Stimulated activated naive CD4-positive, alpha-beta T cell treated with Interleukin-2 at 50 U/mL for 16 hours (primary cell): ENCODE measurements around the gene CHPF2.
A peak's percentile ranks its signal among the peaks of the same experiment; 100 is the strongest.

ENCODE experiments used
- DNase-seq: peaks from one replicate; lab custom pipeline; 2025; lab: John Stamatoyannopoulos, UW

CHPF2 gene

GRCh38 chr7:151232917-151233701, 826 bp downstream of the CHPF2 start:
- DNase-seq, result peak; percentile 84

- DNase-seq, result no peak
Observed at GRCh38 chr7:151233804-151234203, 1.5 kb downstream of the CHPF2 start.

- DNase-seq, result no peak
Observed at GRCh38 chr7:151235091-151235787, 3.0 kb downstream of the CHPF2 start.

GRCh38 chr7:151236406-151236805, 4.1 kb downstream of the CHPF2 start:
- DNase-seq, result no peak

- no peak for DNase-seq
Observed at GRCh38 chr7:151237244-151238189, 5.2 kb downstream of the CHPF2 start.

DNA sequence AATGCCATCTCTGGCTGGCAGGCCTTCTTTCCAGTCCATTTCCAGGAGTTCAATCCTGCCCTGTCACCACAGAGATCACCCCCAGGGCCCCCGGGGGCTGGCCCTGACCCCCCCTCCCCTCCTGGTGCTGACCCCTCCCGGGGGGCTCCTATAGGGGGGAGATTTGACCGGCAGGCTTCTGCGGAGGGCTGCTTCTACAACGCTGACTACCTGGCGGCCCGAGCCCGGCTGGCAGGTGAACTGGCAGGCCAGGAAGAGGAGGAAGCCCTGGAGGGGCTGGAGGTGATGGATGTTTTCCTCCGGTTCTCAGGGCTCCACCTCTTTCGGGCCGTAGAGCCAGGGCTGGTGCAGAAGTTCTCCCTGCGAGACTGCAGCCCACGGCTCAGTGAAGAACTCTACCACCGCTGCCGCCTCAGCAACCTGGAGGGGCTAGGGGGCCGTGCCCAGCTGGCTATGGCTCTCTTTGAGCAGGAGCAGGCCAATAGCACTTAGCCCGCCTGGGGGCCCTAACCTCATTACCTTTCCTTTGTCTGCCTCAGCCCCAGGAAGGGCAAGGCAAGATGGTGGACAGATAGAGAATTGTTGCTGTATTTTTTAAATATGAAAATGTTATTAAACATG, 6.0 kb downstream of the CHPF2 start:
- DNase-seq, result no peak

GRCh38 chr7:151238924-151239836, 6.9 kb downstream of the CHPF2 start:
- no peak for DNase-seq

DNA sequence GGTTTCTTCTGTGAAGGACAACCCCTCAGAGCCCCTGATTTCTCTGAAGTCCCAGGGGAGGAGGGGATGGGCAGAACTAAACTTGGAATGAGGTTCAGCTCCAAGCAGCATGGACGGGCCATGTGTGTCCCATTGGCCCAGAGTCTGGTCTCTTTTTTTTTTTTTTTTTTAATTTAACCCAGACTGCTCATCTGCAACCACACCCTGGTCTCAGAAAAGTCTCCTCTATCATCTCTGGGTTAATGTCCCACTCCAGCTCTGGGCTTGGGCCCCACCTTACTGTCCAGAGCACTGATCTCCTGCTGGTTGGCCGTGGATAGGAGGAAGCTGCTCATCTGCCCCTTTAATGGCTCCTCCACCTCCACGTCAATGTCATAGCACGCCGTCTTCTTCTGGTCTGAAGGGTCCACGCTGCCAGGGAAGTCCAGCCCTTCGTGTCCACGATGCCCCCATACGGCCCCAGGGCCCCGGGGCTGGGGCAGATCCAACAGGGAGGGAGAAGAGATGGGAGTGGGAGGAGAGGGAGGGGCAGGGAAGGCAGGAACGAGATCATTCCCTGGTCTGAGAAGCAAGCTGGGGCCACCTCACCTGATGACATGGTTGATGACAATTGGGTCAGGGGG, 7.7 kb downstream of the CHPF2 start:
- DNase-seq, result no peak

DNA sequence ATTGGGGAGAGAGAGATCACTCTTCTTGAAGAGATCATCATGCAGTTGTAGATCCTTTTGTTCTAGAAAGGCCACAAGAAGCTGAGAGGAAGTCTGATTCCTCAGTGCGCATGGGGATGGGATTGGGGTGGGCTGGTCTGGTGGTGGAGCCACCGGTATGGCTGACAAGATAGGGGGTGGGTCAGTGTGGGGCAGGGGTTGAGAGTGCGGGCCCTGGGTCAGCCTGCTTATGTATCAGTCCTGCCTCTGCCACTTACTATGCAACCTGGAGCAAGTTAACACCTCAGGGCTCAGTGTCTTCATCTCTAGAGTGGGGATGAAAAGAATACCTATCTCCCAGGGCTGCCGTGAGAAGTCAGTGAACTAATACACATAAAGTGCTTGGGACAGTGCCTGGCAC, 8.3 kb downstream of the CHPF2 start:
- no peak for DNase-seq

GRCh38 chr7:151240942-151241754, 8.9 kb downstream of the CHPF2 start:
- DNase-seq, result no peak

DNA sequence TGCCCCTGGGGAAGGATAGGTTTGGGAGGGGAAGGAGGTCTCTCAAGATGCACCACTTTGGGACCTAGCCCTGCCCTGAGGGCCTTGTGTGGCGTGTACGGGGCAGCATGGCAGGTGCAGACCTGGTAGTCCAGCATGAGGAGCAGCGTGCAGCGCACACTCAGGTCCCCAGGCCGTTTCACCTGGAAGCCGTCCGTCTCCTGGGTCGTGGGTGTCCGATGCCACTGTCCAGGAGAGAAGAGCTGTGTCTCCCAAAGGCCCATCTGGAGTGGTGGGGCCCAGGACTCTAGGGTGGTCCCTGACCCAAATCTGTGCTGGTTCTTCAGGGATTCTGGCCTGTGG, 9.4 kb downstream of the CHPF2 start:
- no peak for DNase-seq

DNA sequence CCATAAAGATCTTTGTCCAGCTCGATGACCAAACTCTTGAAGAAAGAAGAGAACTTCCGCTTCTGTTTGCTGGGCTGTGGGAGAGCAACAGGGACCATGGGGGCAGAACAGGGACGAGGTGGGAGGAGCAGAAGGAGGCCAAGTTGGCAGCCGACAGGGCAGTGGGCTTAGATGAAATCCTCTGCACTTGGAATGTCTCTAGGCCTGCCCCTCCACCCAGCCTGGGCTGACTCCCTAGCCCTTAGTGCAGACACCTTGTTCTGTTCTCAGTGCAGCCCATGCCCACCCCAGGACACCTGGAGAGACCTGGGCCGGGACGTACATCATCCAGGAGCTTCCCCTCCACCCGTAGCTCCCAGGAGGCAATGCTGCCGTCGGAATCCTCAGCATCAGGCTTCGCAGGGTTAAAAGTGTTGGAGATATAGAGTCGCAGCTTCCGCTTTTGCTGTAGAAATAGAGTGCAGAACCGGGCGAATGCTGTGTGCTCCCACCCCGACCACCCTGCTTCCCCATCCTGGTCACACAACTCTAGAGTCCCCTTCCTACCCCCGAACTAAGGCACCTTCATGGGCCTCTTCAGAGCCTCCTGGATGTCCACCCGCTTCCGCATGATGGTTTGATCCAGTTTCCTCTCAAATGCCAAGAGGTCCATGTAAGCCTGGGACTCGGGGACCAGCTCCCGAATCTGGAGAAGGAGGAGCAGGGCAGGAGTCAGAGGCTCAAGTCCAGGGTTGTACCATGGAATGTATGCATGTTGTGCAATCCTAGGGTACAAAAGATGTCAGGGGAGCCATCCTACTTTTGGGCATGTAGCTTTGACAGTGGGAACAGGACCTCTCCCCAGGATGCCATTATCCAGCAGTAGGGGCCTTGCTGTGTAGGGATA, 10.1 kb downstream of the CHPF2 start:
- DNase-seq, result no peak

DNA sequence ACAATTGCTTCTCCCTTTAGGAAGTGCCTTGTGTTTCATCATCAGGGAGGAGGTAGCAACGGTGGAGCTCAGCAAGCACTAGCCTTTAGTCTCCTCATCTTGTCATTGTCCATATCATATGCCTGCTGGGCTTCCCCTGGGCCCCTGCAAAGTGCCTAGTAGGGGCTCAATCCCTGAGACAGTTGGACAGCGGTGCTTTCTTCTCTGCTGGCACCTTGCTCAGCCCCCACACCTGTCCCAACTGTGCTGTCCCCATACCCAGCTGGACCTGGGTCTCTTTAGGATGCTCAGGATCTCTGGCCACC, 10.7 kb downstream of the CHPF2 start:
- no peak for DNase-seq

- DNase-seq, result peak; percentile 25
Observed at GRCh38 chr7:151243408-151244195, 11.3 kb downstream of the CHPF2 start.

- DNase-seq, result peak; percentile 38
Observed at GRCh38 chr7:151244196-151244840, 12.0 kb downstream of the CHPF2 start.

DNA sequence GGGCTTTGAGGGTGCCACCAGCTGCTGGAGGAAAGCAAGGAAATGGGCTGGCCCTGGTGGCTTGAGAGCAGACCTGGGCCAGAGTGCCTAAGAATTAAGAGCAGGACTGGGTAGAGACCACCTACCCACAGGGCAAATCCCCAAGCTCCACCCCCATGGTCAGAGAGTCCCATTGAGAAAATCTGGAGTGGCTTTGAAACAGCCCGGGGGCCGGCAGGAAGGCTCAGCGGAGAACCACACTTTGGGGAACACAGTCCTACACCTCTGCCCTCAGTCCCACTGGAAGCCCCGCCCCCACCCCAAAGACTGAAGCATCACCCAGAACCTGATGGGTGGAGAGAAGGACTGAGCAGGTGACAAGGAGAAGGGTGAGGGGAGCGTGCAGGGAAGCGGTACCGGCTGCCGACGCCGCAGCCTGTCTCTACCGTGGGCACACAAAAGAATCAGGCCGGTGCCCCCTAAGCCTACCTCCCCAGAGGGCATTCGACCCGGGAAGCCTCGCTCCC, 12.6 kb downstream of the CHPF2 start:
- DNase-seq, result no peak

- DNase-seq, result peak; percentile 43
Observed at GRCh38 chr7:151245360-151246101, 13.2 kb downstream of the CHPF2 start.
